B cell (primary cell): ENCODE measurements around the gene ONECUT3. TPM values are rescaled to one million over a fixed set of nuclear protein-coding genes. Genes with fewer than 3 reads are reported as not detected.

Source experiments
- ATAC-seq: fragments of 200-7000 bp; cut with Tn5 transposase; one replicate; pipeline ENCODE4 v1.10.0; 2021; ENCODE audit warnings: low read depth, mild to moderate bottlenecking, moderate number of reproducible peaks, moderate library complexity
- CTCF ChIA-PET: fragments of 350-600 bp; sonication (Branson Sonifier 250); formaldehyde crosslinking; loops from one replicate; lab custom pipeline; 2021; ENCODE audit warnings: antibody characterized with exemption, inconsistent platforms; lab: Charles Lee
- POLR2A ChIA-PET: fragments of 350-600 bp; sonication (Branson Sonifier 250); formaldehyde crosslinking; loops from one replicate; lab custom pipeline; 2021; ENCODE audit warnings: antibody characterized with exemption; lab: Charles Lee
- DNase-seq: peaks from one replicate; pipeline ENCODE4 v3.0.0; 2013
- H2AFZ ChIP-seq: 2 replicates; pipeline ENCODE4 v1.6.1; 2012; ENCODE audit warnings: mild to moderate bottlenecking, low read depth, low read length; ENCODE audit not compliant: insufficient read depth, poor library complexity, severe bottlenecking
- H3K27ac ChIP-seq, 2 donors: 1 replicate in 1 of 2; 2 replicates in 1 of 2; pipeline ENCODE4 v1.5.1; 2012 to 2013; ENCODE audit warnings: low read length in 2 of 2, mild to moderate bottlenecking in 2 of 2, moderate library complexity in 1 of 2
- H3K27me3 ChIP-seq, 4 experiments: fragments of 200-600 bp in 1 of 4; sonication (generic) in 1 of 4; replicated peaks in 1 of 4; 1 replicate in 2 of 4; 2 replicates in 2 of 4; pipeline versions ENCODE4 v1.6.1 to v1.7.0; 2013 to 2016; ENCODE audit warnings: low read length in 3 of 4, mild to moderate bottlenecking in 2 of 4, mixed read lengths in 1 of 4, moderate library complexity in 1 of 4; ENCODE audit not compliant: insufficient read depth in 4 of 4, control insufficient read depth in 3 of 4; ENCODE audit errors: control extremely low read depth in 1 of 4
- H3K36me3 ChIP-seq, 2 experiments: replicated peaks in 1 of 2; 1 replicate in 1 of 2; 2 replicates in 1 of 2; pipeline versions ENCODE4 v1.6.1 to v1.7.1; 2013; ENCODE audit warnings: low read length in 1 of 2; ENCODE audit not compliant: insufficient read depth in 2 of 2, control insufficient read depth in 1 of 2; ENCODE audit errors: control extremely low read depth in 1 of 2, extremely low read depth in 1 of 2
- H3K4me1 ChIP-seq, 2 donors: fragments of 200-600 bp in 1 of 2; sonication (generic) in 1 of 2; 1 replicate in 1 of 2; 2 replicates in 1 of 2; pipeline versions ENCODE4 v1.5.1 to v1.6.1; 2013 to 2017; ENCODE audit warnings: low read length in 2 of 2; ENCODE audit not compliant: control insufficient read depth in 2 of 2, insufficient read depth in 2 of 2
- H3K4me2 ChIP-seq: replicated peaks from 2 replicates; pipeline ENCODE3; 2012; ENCODE audit warnings: mild to moderate bottlenecking, low read depth, low read length; ENCODE audit not compliant: poor library complexity, severe bottlenecking
- H3K4me3 ChIP-seq, 5 experiments: fragments of 200-600 bp in 1 of 5; sonication (generic) in 1 of 5; 1 replicate in 3 of 5; 2 replicates in 2 of 5; pipeline versions ENCODE4 v1.5.1 to v1.7.0; 2011 to 2016; ENCODE audit warnings: low read length in 4 of 5, mild to moderate bottlenecking in 4 of 5, low read depth in 2 of 5, control low read depth in 1 of 5, moderate library complexity in 1 of 5; ENCODE audit not compliant: insufficient read depth in 1 of 5; ENCODE audit errors: control extremely low read depth in 1 of 5, extremely low read depth in 1 of 5
- H3K79me2 ChIP-seq: fragments of 200-600 bp; sonication (generic); one replicate; pipeline ENCODE4 v1.6.0; 2016; ENCODE audit warnings: low read length; ENCODE audit not compliant: control insufficient read depth, insufficient read depth
- H3K9ac ChIP-seq: fragments of 200-600 bp; sonication (generic); 2 replicates; pipeline ENCODE4 v1.6.1; 2017; ENCODE audit warnings: mild to moderate bottlenecking, low read length, moderate library complexity
- H3K9me3 ChIP-seq, 3 donors: one replicate each; pipeline versions ENCODE4 v1.6.1 to v1.7.1; 2013; ENCODE audit warnings: low read length in 2 of 3; ENCODE audit not compliant: control insufficient read depth in 2 of 3, insufficient read depth in 1 of 3; ENCODE audit errors: control extremely low read depth in 1 of 3
- H4K20me1 ChIP-seq: 2 replicates; pipeline ENCODE4 v1.6.0; 2012; ENCODE audit warnings: mild to moderate bottlenecking, low read length; ENCODE audit not compliant: insufficient read depth, control insufficient read depth, poor library complexity, severe bottlenecking
- H3K27ac Mint-ChIP-seq: one replicate; pipeline ENCODE4 v1.8.0; 2021; ENCODE audit warnings: mixed read lengths
- H3K27me3 Mint-ChIP-seq: one replicate; pipeline ENCODE4 v1.8.0; 2021; ENCODE audit warnings: mixed read lengths
- H3K4me1 Mint-ChIP-seq: one replicate; pipeline ENCODE4 v1.8.0; 2021; ENCODE audit warnings: mixed read lengths
- H3K4me3 Mint-ChIP-seq: one replicate; pipeline ENCODE4 v1.8.0; 2021; ENCODE audit warnings: mixed read lengths
- H3K9me3 Mint-ChIP-seq: one replicate; pipeline ENCODE4 v1.8.0; 2022; ENCODE audit warnings: mixed read lengths; ENCODE audit not compliant: insufficient read depth
- CTCF ChIP-seq: fragments of 200-600 bp; IDR thresholded peaks from one replicate; pipeline ENCODE4 v1.8.0; 2022; ENCODE audit warnings: antibody characterized with exemption, mild to moderate bottlenecking
- EZH2 ChIP-seq: IDR thresholded peaks from 2 replicates; pipeline ENCODE4 v1.6.1; 2012; ENCODE audit warnings: borderline replicate concordance, low read depth, mild to moderate bottlenecking, moderate library complexity, low read length; ENCODE audit not compliant: insufficient read depth, poor library complexity, severe bottlenecking
- WGBS: methylation state at CpG from one replicate; pipeline ENCODE4 v1.1.5; 2013; ENCODE audit warnings: missing lambda C conversion rate; ENCODE audit not compliant: insufficient coverage; 5-methylcytosine and 5-hydroxymethylcytosine counted together
- intact Hi-C: fragments of 100-400 bp; cut with micrococcal nuclease; formaldehyde crosslinking; loops from one replicate; pipeline ENCODE4 v1.10.0; 2022
- polyA plus RNA-seq: library from polyadenylated mRNA; depleted of rRNA; stranded (reverse); fragments of >200 nt; gene quantifications from 2 replicates; pipeline ENCODE4 v1.2.3, GENCODE V29; 2012
- total RNA-seq, 2 donors: library from RNA; stranded (reverse); fragments of 120-200 nt in 1 of 2; gene quantifications; 1 replicate in 1 of 2; 2 replicates in 1 of 2; pipeline versions ENCODE4 v1.2.3 to v1.2.4, GENCODE V29; 2013 to 2022

The ONECUT3 gene
- total and polyA plus RNA-seq, 2 donors (not counting 1 experiment from before 2014, with no cell fraction given): not detected

- Histone ChIP-seq H3K79me2 (no peaks in the 10 kb centered on the region), H3K36me3 (no peaks in the 10 kb centered on the region), H3K4me1 (peaks cover 28 to 35% of the 10 kb centered on the region in 2 donors), H4K20me1 (peaks cover 4% of the 10 kb centered on the region), H3K27ac (no peak overlapping the region), H3K9ac (no peak overlapping the region), H3K4me3 (no peak overlapping the region), H2AFZ (no peak overlapping the region), H3K9me3 (peaks cover 0 to 70% (median 6%) of the 10 kb centered on the region in 3 donors), H3K4me2 (no peak overlapping the region), H3K27me3 (peaks cover 0 to 71% (median 25%) of the 10 kb centered on the region in 4 experiments)
- Mint-ChIP-seq H3K27me3 (peaks cover 25% of the 10 kb centered on the region), H3K9me3 (peaks cover 4% of the 10 kb centered on the region), H3K27ac (no peak overlapping the region), H3K4me1 (peaks cover 13% of the 10 kb centered on the region), H3K4me3 (no peak overlapping the region)
- POLR2A ChIA-PET: no interaction called here
- no peak for ATAC-seq
- no peak for TF ChIP-seq EZH2
- no peak for TF ChIP-seq CTCF
- intact Hi-C loops: no loop called here
- DNase-seq: no peak
- CTCF ChIA-PET: no interaction called here
- 83% methylated on average over 7 of the region's 10 CpGs for WGBS
These were observed 9.1 kb upstream of the ONECUT3 start for GRCh38 chr19:1744133-1744665.

- ATAC-seq: no peak
- H3K79me2 ChIP-seq: no peaks in the 10 kb centered on the region
- no peak overlapping the region for H3K4me2 ChIP-seq
- no peaks in the 10 kb centered on the region for H3K36me3 ChIP-seq
- intact Hi-C loops: no loop called here
- 3% methylated on average over 8 of the region's 19 CpGs for WGBS
- peaks cover 0 to 76% (median 30%) of the 10 kb centered on the region in 4 experiments for H3K27me3 ChIP-seq
- H3K27me3 Mint-ChIP-seq: peaks cover 26% of the 10 kb centered on the region
- DNase-seq: no peak
- POLR2A ChIA-PET: no interaction called here
- H3K4me1 Mint-ChIP-seq: peaks cover 14% of the 10 kb centered on the region
- peaks cover 4% of the 10 kb centered on the region for H3K9me3 Mint-ChIP-seq
- H3K4me1 ChIP-seq: peaks cover 35 to 43% of the 10 kb centered on the region in 2 donors
- TF ChIP-seq EZH2: no peak
- TF ChIP-seq CTCF: no peak
- H3K4me3 Mint-ChIP-seq: no peak overlapping the region
- no peak overlapping the region for H3K27ac ChIP-seq
- CTCF ChIA-PET: no interaction called here
- no peak overlapping the region for H2AFZ ChIP-seq
- no peak overlapping the region for H3K4me3 ChIP-seq
- H3K27ac Mint-ChIP-seq: no peak overlapping the region
- H3K9ac ChIP-seq: no peak overlapping the region
- peaks cover 0 to 69% (median 6%) of the 10 kb centered on the region in 3 donors for H3K9me3 ChIP-seq
- peaks cover 9% of the 10 kb centered on the region for H4K20me1 ChIP-seq
These were observed 8.3 kb upstream of the ONECUT3 start for GRCh38 chr19:1744822-1745563.
